H1 (cell line): ENCODE results near the gene PPFIBP2. TPM values are rescaled to one million over a fixed set of nuclear protein-coding genes. Genes with fewer than 3 reads are reported as not detected.

ENCODE experiments used
- CTCF ChIA-PET: fragments of 300-600 bp; sonication (Branson Sonifier 250); formaldehyde crosslinking; loops from one replicate; lab custom pipeline; 2021; ENCODE audit not compliant: partially characterized antibody; lab: Charles Lee
- POLR2A ChIA-PET: fragments of 300-600 bp; sonication (Branson Sonifier 250); formaldehyde crosslinking; loops from one replicate; lab custom pipeline; 2021; ENCODE audit warnings: inconsistent platforms; ENCODE audit not compliant: partially characterized antibody; lab: Charles Lee
- DNase-seq, 2 experiments: peaks; one replicate each; pipeline versions ENCODE4 v3.0.0 to v3.0.0-alpha.2; 2010 to 2022; ENCODE audit warnings: low spot score in 2 of 2, low read depth in 1 of 2, mixed read lengths in 1 of 2
- FAIRE-seq: peaks from 2 replicates; lab custom pipeline; 2011; peaks lifted over from hg19 to GRCh38; lab: Jason Lieb, UNC
- H2AFZ ChIP-seq: 2 replicates; pipeline ENCODE4 v1.8.1; 2012; ENCODE audit warnings: low read length, inconsistent platforms
- H2AK5ac ChIP-seq: 2 replicates; pipeline ENCODE4 v1.6.1; 2013; ENCODE audit warnings: low read depth, low read length
- H2BK120ac ChIP-seq: replicated peaks from 2 replicates; pipeline ENCODE3; 2013; ENCODE audit warnings: low read depth, low read length, inconsistent platforms
- H2BK12ac ChIP-seq: 2 replicates; pipeline ENCODE4 v1.6.1; 2013; ENCODE audit warnings: low read depth, low read length
- H2BK15ac ChIP-seq: 2 replicates; pipeline ENCODE4 v1.6.1; 2013; ENCODE audit warnings: low read length
- H2BK20ac ChIP-seq: 2 replicates; pipeline ENCODE4 v1.6.1; 2013; ENCODE audit warnings: low read length
- H2BK5ac ChIP-seq: 2 replicates; pipeline ENCODE4 v1.6.1; 2013; ENCODE audit warnings: low read depth, low read length
- H3K14ac ChIP-seq: 2 replicates; pipeline ENCODE4 v1.6.1; 2013; ENCODE audit warnings: inconsistent platforms; ENCODE audit not compliant: insufficient read length
- H3K18ac ChIP-seq: 2 replicates; pipeline ENCODE4 v1.6.1; 2013; ENCODE audit warnings: low read length; ENCODE audit errors: extremely low read depth
- H3K23ac ChIP-seq: 2 replicates; pipeline ENCODE4 v1.6.1; 2013; ENCODE audit warnings: inconsistent platforms; ENCODE audit not compliant: insufficient read length
- H3K23me2 ChIP-seq: 2 replicates; pipeline ENCODE4 v1.6.1; 2013; ENCODE audit warnings: low read depth, low read length
- H3K27ac ChIP-seq: 2 replicates; pipeline ENCODE4 v1.6.1; 2011; ENCODE audit warnings: low read depth, low read length, inconsistent platforms
- H3K27me3 ChIP-seq, 4 experiments: replicated peaks in 1 of 4; 1 replicate in 1 of 4; 2 replicates in 3 of 4; pipeline versions ENCODE4 v1.6.1 to v1.8.1; 2011 to 2013; ENCODE audit warnings: low read length in 3 of 4, mild to moderate bottlenecking in 3 of 4, inconsistent platforms in 2 of 4, mixed read lengths in 2 of 4, moderate library complexity in 1 of 4; ENCODE audit not compliant: control insufficient read depth in 3 of 4, insufficient read depth in 3 of 4; ENCODE audit errors: extremely low read depth in 1 of 4
- H3K36me3 ChIP-seq, 4 experiments: 2 replicates each; pipeline versions ENCODE4 v1.6.1 to v1.8.1; 2011 to 2013; ENCODE audit warnings: mild to moderate bottlenecking in 4 of 4, low read length in 3 of 4, moderate library complexity in 2 of 4, control low read depth in 1 of 4, inconsistent platforms in 1 of 4; ENCODE audit not compliant: insufficient read depth in 4 of 4, control insufficient read depth in 2 of 4
- H3K4ac ChIP-seq: replicated peaks from 2 replicates; pipeline ENCODE3; 2013; ENCODE audit warnings: low read length, low read depth, mixed read lengths, inconsistent platforms; ENCODE audit not compliant: insufficient read length
- H3K4me1 ChIP-seq, 4 experiments: replicated peaks in 1 of 4; 1 replicate in 1 of 4; 2 replicates in 3 of 4; pipeline versions ENCODE4 v1.6.1 to v1.8.1; 2011 to 2013; ENCODE audit warnings: low read length in 3 of 4, inconsistent platforms in 2 of 4, mixed read lengths in 1 of 4; ENCODE audit not compliant: insufficient read depth in 4 of 4, control insufficient read depth in 3 of 4
- H3K4me2 ChIP-seq, 2 experiments: 2 replicates each; pipeline versions ENCODE4 v1.6.1 to v1.8.1; 2011 to 2013; ENCODE audit warnings: low read depth in 2 of 2, low read length in 2 of 2, control low read depth in 1 of 2, inconsistent platforms in 1 of 2, mild to moderate bottlenecking in 1 of 2; ENCODE audit not compliant: insufficient read depth in 1 of 2
- H3K4me3 ChIP-seq, 4 experiments: fragments of 200-600, 300-600 bp in 1 of 4; sonication (generic), shearing (Covaris generic), sonication (Bioruptor Twin) in 1 of 4; 2 replicates each; pipeline versions ENCODE4 v1.5.1 to v1.8.1; 2011 to 2016; ENCODE audit warnings: low read length in 4 of 4, low read depth in 3 of 4, control low read depth in 2 of 4, inconsistent platforms in 2 of 4, mild to moderate bottlenecking in 2 of 4, mixed read lengths in 1 of 4, moderate library complexity in 1 of 4; ENCODE audit not compliant: insufficient read depth in 2 of 4; ENCODE audit errors: extremely low read depth in 1 of 4
- H3K56ac ChIP-seq: replicated peaks from 2 replicates; pipeline ENCODE3; 2013; ENCODE audit warnings: low read depth, mild to moderate bottlenecking, mixed read lengths, low read length, inconsistent platforms; ENCODE audit not compliant: insufficient read length
- H3K79me1 ChIP-seq: 2 replicates; pipeline ENCODE4 v1.6.1; 2013; ENCODE audit warnings: low read depth, low read length, control low read depth
- H3K79me2 ChIP-seq, 2 experiments: 2 replicates each; pipeline versions ENCODE4 v1.6.1 to v1.8.1; 2012 to 2013; ENCODE audit warnings: low read length in 2 of 2, mild to moderate bottlenecking in 2 of 2, inconsistent platforms in 1 of 2; ENCODE audit not compliant: insufficient read depth in 2 of 2, control insufficient read depth in 1 of 2
- H3K9ac ChIP-seq, 4 experiments: replicated peaks in 1 of 4; 1 replicate in 1 of 4; 2 replicates in 3 of 4; pipeline versions ENCODE4 v1.6.1 to v1.8.1; 2011 to 2013; ENCODE audit warnings: low read depth in 3 of 4, low read length in 3 of 4, control low read depth in 2 of 4, mild to moderate bottlenecking in 2 of 4, moderate library complexity in 2 of 4, inconsistent platforms in 1 of 4; ENCODE audit errors: extremely low read depth in 1 of 4
- H3K9me3 ChIP-seq, 2 experiments: 2 replicates each; pipeline versions ENCODE4 v1.6.1 to v1.8.1; 2012 to 2013; ENCODE audit warnings: mild to moderate bottlenecking in 2 of 2, moderate library complexity in 2 of 2, control low read depth in 1 of 2, inconsistent platforms in 1 of 2, low read depth in 1 of 2, low read length in 1 of 2, mixed read lengths in 1 of 2; ENCODE audit not compliant: insufficient read depth in 2 of 2
- H4K20me1 ChIP-seq, 2 experiments: replicated peaks in 1 of 2; 2 replicates each; pipeline versions ENCODE3 to v1.8.1; 2011 to 2013; ENCODE audit warnings: inconsistent platforms in 2 of 2, low read length in 2 of 2, mild to moderate bottlenecking in 1 of 2; ENCODE audit not compliant: insufficient read depth in 2 of 2, control insufficient read depth in 1 of 2
- H4K5ac ChIP-seq: 2 replicates; pipeline ENCODE4 v1.6.1; 2013; ENCODE audit warnings: low read length, low read depth, mixed read lengths, inconsistent platforms; ENCODE audit not compliant: insufficient read length
- H4K8ac ChIP-seq: 2 replicates; pipeline ENCODE4 v1.8.0; 2013; ENCODE audit warnings: mild to moderate bottlenecking, moderate library complexity, low read length, inconsistent platforms; ENCODE audit not compliant: insufficient read depth; ENCODE audit errors: extremely low read depth
- H4K91ac ChIP-seq: replicated peaks from 2 replicates; pipeline ENCODE3; 2013; ENCODE audit warnings: low read length, mixed read lengths, inconsistent platforms; ENCODE audit not compliant: insufficient read length
- ASH2L ChIP-seq: fragments of 200-600, 300-600 bp; sonication (generic); IDR thresholded peaks from one replicate; pipeline ENCODE4 v1.7.1; 2017; ENCODE audit warnings: low read length
- CBX8 ChIP-seq: fragments of 300-800, 300-1000 bp; sonication (generic); IDR thresholded peaks from 2 replicates; pipeline ENCODE4 v1.7.1; 2016; ENCODE audit warnings: low read depth, low read length, borderline replicate concordance
- CHD1 ChIP-seq: IDR thresholded peaks from 2 replicates; pipeline ENCODE4 v1.6.1; 2012; ENCODE audit warnings: low read depth, low read length, improper control_type of control experiment
- CHD2 ChIP-seq: IDR thresholded peaks from 2 replicates; pipeline ENCODE4 v1.6.1; 2012; ENCODE audit warnings: low read length, improper control_type of control experiment
- CREB1 ChIP-seq: IDR thresholded peaks from 2 replicates; pipeline ENCODE4 v1.6.1; 2012; ENCODE audit warnings: inconsistent platforms
- KDM5A ChIP-seq: fragments of 200-600 bp; IDR thresholded peaks from 2 replicates; pipeline ENCODE4 v1.7.1; 2012; ENCODE audit warnings: mild to moderate bottlenecking, low read length, inconsistent platforms, mixed read lengths
- RNF2 ChIP-seq: fragments of 200-900, 300-1000 bp; sonication (generic); IDR thresholded peaks from 2 replicates; pipeline ENCODE4 v1.7.1; 2016; ENCODE audit warnings: borderline replicate concordance, low read depth, mild to moderate bottlenecking, antibody characterized with exemption, low read length; ENCODE audit not compliant: poor library complexity, severe bottlenecking; ENCODE audit errors: missing control alignments
- SP1 ChIP-seq: IDR thresholded peaks from 2 replicates; pipeline ENCODE4 v1.6.1; 2011; ENCODE audit warnings: low read depth, low read length
- SP2 ChIP-seq: IDR thresholded peaks from 2 replicates; pipeline ENCODE4 v1.6.1; 2012; ENCODE audit warnings: mild to moderate bottlenecking, low read length, inconsistent platforms
- YY1 ChIP-seq: IDR thresholded peaks from 2 replicates; pipeline ENCODE4 v1.6.1; 2011; ENCODE audit warnings: low read depth, mild to moderate bottlenecking, low read length
- polyA plus RNA-seq, 7 experiments: library from polyadenylated mRNA; depleted of rRNA in 3 of 7; stranded (reverse) in 5 of 7; unstranded in 2 of 7; fragments of >200 nt in 5 of 7; fragments of 200-250 nt in 2 of 7; gene quantifications; 1 replicate in 5 of 7; 2 replicates in 1 of 7; 4 replicates in 1 of 7; pipeline versions ENCODE4 v1.2.1 to v1.2.3, GENCODE V29; 2011 to 2013; ENCODE audit warnings: missing spikeins in 2 of 7, mixed read lengths in 2 of 7
- total RNA-seq: library from RNA; stranded (reverse); fragmentation: NEBNext Ultra II Directional; extraction: Animal tissue kit (Norgen Biotek cat#: 25700); gene quantifications from 2 replicates; pipeline ENCODE4 v1.2.1, GENCODE V29; 2021
- TF ChIP-seq, protein P1 (sequence below): IDR thresholded peaks from 2 replicates; pipeline ENCODE4 v1.6.1; 2012; ENCODE audit warnings: inconsistent platforms
- TF ChIP-seq, protein P2 (sequence below): IDR thresholded peaks from 2 replicates; pipeline ENCODE4 v1.6.1; 2011; ENCODE audit warnings: low read length, improper control_type of control experiment
- TF ChIP-seq, protein P3 (sequence below): IDR thresholded peaks from 2 replicates; pipeline ENCODE4 v1.6.1; 2012; ENCODE audit warnings: low read length, inconsistent platforms

PPFIBP2 gene
- total and polyA plus RNA-seq, 2 of the 8 experiments (the other 6 are each of a cell fraction or from before 2014, with no cell fraction given): 5.5 to 9.8 TPM

DNA sequence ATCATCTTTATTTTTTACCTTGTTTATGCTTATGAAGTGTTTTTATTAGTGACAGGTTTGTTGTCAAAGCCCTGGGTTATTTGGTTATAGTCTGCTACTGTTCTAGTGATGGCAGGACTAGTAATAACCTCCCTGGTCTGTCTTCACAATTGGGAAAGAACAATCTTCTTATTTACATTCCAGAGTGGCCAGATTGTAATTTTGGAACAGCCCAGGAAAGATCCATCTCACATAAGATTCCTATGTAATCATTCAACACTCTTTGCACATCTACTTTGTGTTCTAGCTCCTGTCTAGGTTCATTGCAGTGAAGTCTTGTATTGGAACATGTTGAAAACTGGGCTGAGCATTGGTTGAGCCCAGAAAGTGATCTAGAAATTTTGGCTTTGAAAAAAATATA is 95.7 kb downstream of the PPFIBP2 start:
- Histone ChIP-seq H2BK5ac (no peak overlapping the region), H3K4me2 (no peak overlapping the region), H3K14ac (no peak overlapping the region), H3K4me1 (peaks cover 0 to 3% (median 2%) of the 10 kb centered on the region in 4 experiments; a peak in 4 of 7 replicates), H3K79me2 (no peaks in the 10 kb centered on the region), H3K18ac (no peak overlapping the region), H2BK20ac (no peak overlapping the region), H3K56ac (no peak overlapping the region), H2AFZ (no peak overlapping the region), H3K9me3 (no peaks in the 10 kb centered on the region), H4K91ac (no peak overlapping the region), H2BK15ac (no peak overlapping the region), H3K79me1 (no peaks in the 10 kb centered on the region), H4K5ac (no peak overlapping the region), H3K23me2 (no peaks in the 10 kb centered on the region), H2BK120ac (no peak overlapping the region), H3K4me3 (no peak overlapping the region), H3K23ac (no peak overlapping the region), H4K20me1 (no peaks in the 10 kb centered on the region), H4K8ac (no peak overlapping the region), H3K9ac (no peak overlapping the region), H3K36me3 (no peaks in the 10 kb centered on the region; a peak in 1 of 8 replicates), H2AK5ac (no peak overlapping the region), H3K27me3 (no peaks in the 10 kb centered on the region), H2BK12ac (no peak overlapping the region), H3K27ac (no peak overlapping the region), H3K4ac (no peak overlapping the region)
- FAIRE-seq (no peak), DNase-seq (no peak)
- ChIA-PET CTCF (interaction anchor here (0.7 to 2.2 kb wide), 6 partner anchors 10 to 56 kb away, joined by 3 to 6 read pairs (median 4); no protein-coding TSS in a partner anchor), POLR2A (no interaction called here)
- TF ChIP-seq CHD2 (no peak), ASH2L (no peak), RNF2 (no peak), KDM5A (no peak), CREB1 (no peak), SP2 (no peak), CHD1 (no peak), CBX8 (no peak), YY1 (no peak), SP1 (no peak)
- TF ChIP-seq, protein P1, sequence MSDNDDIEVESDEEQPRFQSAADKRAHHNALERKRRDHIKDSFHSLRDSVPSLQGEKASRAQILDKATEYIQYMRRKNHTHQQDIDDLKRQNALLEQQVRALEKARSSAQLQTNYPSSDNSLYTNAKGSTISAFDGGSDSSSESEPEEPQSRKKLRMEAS: no peak
- TF ChIP-seq, protein P2, sequence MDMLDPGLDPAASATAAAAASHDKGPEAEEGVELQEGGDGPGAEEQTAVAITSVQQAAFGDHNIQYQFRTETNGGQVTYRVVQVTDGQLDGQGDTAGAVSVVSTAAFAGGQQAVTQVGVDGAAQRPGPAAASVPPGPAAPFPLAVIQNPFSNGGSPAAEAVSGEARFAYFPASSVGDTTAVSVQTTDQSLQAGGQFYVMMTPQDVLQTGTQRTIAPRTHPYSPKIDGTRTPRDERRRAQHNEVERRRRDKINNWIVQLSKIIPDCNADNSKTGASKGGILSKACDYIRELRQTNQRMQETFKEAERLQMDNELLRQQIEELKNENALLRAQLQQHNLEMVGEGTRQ: no peak
- TF ChIP-seq, protein P3, sequence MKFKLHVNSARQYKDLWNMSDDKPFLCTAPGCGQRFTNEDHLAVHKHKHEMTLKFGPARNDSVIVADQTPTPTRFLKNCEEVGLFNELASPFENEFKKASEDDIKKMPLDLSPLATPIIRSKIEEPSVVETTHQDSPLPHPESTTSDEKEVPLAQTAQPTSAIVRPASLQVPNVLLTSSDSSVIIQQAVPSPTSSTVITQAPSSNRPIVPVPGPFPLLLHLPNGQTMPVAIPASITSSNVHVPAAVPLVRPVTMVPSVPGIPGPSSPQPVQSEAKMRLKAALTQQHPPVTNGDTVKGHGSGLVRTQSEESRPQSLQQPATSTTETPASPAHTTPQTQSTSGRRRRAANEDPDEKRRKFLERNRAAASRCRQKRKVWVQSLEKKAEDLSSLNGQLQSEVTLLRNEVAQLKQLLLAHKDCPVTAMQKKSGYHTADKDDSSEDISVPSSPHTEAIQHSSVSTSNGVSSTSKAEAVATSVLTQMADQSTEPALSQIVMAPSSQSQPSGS: no peak
